Central memory CD4-positive, alpha-beta T cell (primary cell): Measurements from ENCODE around the gene SLC35B2.
A peak's percentile ranks its signal among the peaks of the same experiment; 100 is the strongest.

Source experiments
- DNase-seq: peaks from one replicate; pipeline ENCODE4 v3.0.0; 2022

SLC35B2 gene

GRCh38 chr6:44266347-44266746, 9.0 kb upstream of the SLC35B2 start:
- no peak for DNase-seq

GRCh38 chr6:44265722-44266233, 8.4 kb upstream of the SLC35B2 start:
- no peak for DNase-seq

GRCh38 chr6:44265007-44265721, 7.8 kb upstream of the SLC35B2 start, which contains the start of gene NFKBIE:
Gene NFKBIE (minus strand): TSS chr6:44265551. CDS start chr6:44265346, 205 bp downstream.
- DNase-seq, result peak; percentile 94

GRCh38 chr6:44264154-44265006, 7.1 kb upstream of the SLC35B2 start:
- peak; percentile 31 for DNase-seq

GRCh38 chr6:44263354-44264100, 6.2 kb upstream of the SLC35B2 start:
- DNase-seq, result peak; percentile 43

GRCh38 chr6:44262467-44263353, 5.4 kb upstream of the SLC35B2 start:
- DNase-seq, result peak; percentile 9

GRCh38 chr6:44261581-44261980, 4.3 kb upstream of the SLC35B2 start:
- no peak for DNase-seq

GRCh38 chr6:44260451-44261297, 3.3 kb upstream of the SLC35B2 start:
- no peak for DNase-seq

GRCh38 chr6:44260011-44260410, 2.7 kb upstream of the SLC35B2 start:
- DNase-seq, result no peak

GRCh38 chr6:44258921-44259320, 1.6 kb upstream of the SLC35B2 start:
- no peak for DNase-seq

- no peak for DNase-seq
Observed at GRCh38 chr6:44258325-44258863, 1.1 kb upstream of the SLC35B2 start.

GRCh38 chr6:44257753-44258324, 511 bp upstream of the SLC35B2 start:
- DNase-seq, result no peak

GRCh38 chr6:44256775-44257024, 628 bp downstream of the SLC35B2 start:
- DNase-seq, result peak; percentile 19

GRCh38 chr6:44255871-44256774, 1.2 kb downstream of the SLC35B2 start:
- DNase-seq, result peak; percentile 28

GRCh38 chr6:44255105-44255808, 2.1 kb downstream of the SLC35B2 start:
- peak; percentile 15 for DNase-seq

- no peak for DNase-seq
Observed at GRCh38 chr6:44254191-44255104, 2.9 kb downstream of the SLC35B2 start.

GRCh38 chr6:44253307-44254101, 3.8 kb downstream of the SLC35B2 start:
- DNase-seq, result peak; percentile 53
